Central memory CD4-positive, alpha-beta T cell (primary cell): ENCODE results near the gene MILR1.
"Not testable (repeated sequence)": the region's sequence is repeated elsewhere in the genome, so short reads cannot be mapped to it uniquely, and the experiment has no call there.

Experiments used
- DNase-seq: peaks from one replicate; pipeline ENCODE4 v3.0.0; 2022

Gene MILR1

DNA sequence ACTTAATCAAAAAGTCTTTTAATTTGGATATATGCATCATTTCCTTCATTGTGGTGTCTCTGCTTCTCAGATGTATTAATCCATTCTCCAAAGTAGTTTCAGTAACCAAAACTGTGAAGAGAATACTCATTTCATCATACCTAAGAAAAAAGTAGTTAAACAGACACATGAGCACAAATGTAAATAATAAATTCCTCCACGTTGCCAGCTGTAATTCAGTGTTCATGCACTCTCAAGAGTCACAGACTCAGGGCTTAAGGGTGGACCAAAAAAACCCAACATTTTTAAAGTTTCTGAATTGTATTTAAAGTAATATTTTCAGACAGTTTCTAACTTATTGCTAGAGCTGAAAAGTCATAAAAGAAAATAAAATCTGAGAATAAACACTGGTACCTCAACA is 28.9 kb downstream of the MILR1 start:
- DNase-seq = no peak

DNA sequence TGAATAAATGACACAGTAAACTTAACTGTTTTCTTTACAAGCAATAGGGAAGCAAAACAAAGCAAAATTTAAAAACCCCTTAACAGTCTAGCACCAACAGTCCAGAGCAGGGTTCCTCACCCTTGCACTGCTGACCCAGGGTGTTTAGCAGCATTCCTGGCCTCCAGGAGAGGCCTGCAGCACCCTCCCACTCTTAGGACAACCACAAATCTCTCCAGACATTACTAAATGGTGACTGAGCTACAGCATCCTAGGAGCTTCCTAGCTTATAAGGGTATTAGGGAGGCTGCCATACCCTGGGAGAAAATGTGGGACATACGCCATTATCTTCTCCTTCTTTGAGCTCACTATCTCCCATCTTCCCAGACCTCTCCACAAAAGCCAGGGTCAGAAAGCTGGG is 32.0 kb downstream of the MILR1 start:
- DNase-seq = no peak

GRCh38 chr17:64484380-64484779 is 35.5 kb downstream of the MILR1 start:
- DNase-seq = no peak

DNA sequence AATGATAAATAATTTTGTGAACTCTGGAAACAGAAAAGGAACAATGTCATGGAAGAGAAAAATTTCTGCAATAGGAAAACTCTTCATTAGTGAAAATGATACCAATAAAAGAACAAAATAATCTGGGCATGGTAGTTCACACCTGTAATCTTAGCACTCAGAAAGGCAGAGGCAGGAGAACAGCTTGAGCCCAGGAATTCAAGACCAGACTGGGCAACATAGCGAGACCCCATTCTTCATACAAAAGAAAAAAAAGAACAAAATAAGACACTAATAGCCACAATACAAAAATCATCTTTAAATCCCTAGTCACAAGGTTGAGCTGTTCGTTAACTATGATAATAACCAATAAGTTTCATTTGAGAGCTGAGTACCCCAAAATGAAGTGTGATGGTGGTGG is 39.4 kb downstream of the MILR1 start:
- DNase-seq = no peak

- DNase-seq = peak; percentile 32
Observed at GRCh38 chr17:64491034-64491860, 42.3 kb downstream of the MILR1 start.

- DNase-seq = no peak
Observed at GRCh38 chr17:64491994-64492393, 43.1 kb downstream of the MILR1 start.

- DNase-seq = peak; percentile 51
Observed at GRCh38 chr17:64492481-64493109, 43.7 kb downstream of the MILR1 start.

DNA sequence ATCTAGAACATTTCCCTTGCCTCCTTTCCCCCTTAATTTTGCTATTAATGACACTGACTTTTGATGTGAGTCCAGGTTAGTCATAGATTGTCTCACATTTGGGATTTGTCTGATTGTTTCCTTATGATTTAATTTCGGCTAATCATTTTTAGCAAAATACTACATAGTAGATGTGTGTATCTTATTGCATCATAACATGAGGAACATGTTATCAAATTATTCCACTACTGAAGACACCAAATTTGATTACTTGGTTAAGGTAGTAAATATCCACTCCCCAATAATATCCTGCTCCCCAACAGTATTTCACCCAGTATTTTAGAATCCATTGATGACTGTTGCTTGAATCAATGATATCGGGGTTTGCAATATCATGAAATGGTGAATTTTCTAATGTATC is 45.2 kb downstream of the MILR1 start:
- no peak for DNase-seq

GRCh38 chr17:64495300-64495699 is 46.4 kb downstream of the MILR1 start:
- not testable (repeated sequence) for DNase-seq

DNA sequence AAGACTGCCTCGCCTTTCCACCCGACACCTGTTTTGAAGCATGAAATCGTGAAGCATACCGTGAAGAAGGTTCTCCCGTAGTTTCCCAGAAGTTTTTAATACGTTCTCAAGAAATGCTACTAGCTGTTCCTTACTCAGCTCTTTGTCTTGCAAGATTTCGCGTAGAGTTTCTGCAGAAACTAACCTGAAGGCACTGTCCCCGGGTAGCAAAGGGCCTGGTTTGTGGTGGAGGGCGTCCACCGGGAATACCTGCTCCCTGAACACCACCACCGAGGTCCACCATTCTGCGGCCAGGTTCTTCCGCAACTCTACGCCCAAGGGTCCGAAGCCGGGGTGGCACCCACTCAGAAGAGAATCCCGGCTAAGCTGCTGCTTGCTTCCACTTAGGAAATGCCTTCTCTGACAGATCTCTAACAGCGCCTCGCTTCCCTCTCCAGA is 47.5 kb downstream of the MILR1 start:
- no peak for DNase-seq

- DNase-seq = peak; percentile 96
Observed at GRCh38 chr17:64496786-64497564, 48.1 kb downstream of the MILR1 start, which contains the start of gene POLG2. TSS of gene POLG2 (minus strand) at chr17:64497054. CDS start at chr17:64496968, 86 bp downstream.

DNA sequence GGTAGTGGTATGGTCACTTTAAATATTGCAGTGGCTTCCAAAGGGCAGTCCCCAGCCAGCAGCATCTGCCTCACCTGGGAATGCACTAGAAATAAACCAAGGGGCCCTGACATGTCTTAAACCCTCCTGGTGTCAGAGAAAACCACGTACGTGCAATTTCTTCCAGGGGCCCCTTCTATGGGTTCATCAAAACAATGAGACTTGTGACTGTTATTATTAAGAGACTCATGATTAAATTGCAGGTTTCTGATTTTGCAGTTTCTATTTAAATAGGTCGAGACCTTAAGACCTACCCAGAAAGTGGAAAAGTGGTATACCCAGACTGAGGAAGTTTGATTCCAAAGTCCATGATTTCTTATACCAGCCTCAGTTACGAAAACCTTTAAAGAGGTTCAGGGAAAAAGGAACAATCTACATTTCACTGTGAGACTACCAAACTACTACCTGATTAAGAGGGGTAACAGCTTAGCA is 48.7 kb downstream of the MILR1 start:
- no peak for DNase-seq

- peak; percentile 13 for DNase-seq
Observed at GRCh38 chr17:64498308-64499203, 49.6 kb downstream of the MILR1 start.

- DNase-seq = peak; percentile 22
Observed at GRCh38 chr17:64499805-64500486, 51.0 kb downstream of the MILR1 start.

- DNase-seq = peak; percentile 9
Observed at GRCh38 chr17:64500487-64500859, 51.6 kb downstream of the MILR1 start.

GRCh38 chr17:64500862-64501765 is 52.2 kb downstream of the MILR1 start:
- DNase-seq = peak; percentile 17

GRCh38 chr17:64502021-64502420 is 53.1 kb downstream of the MILR1 start:
- no peak for DNase-seq

GRCh38 chr17:64502809-64503208 is 53.9 kb downstream of the MILR1 start:
- no peak for DNase-seq

DNA sequence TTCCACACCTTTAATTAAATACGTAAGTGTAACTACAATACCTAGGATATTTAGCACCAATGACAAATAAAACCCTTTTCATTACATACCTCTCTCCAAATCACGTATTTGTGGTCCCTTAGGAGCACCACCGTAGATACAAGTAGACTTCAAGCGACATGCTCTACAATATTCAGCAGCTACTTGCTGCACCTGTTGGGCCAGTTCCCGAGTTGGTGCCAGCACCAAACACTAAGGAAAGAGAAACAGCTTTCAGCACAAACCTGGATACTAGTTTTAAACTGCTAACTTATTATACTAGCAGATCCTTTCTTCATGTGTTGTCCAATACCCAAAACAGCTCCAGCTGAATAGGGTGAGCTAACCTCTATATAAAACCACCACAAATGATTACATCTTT is 54.4 kb downstream of the MILR1 start:
- peak; percentile 6 for DNase-seq
